Measurements from ENCODE around the gene SNX33. TPM values are rescaled to one million over a fixed set of nuclear protein-coding genes. Genes with fewer than 3 reads are reported as not detected.

SNX33 gene
- total RNA-seq, 2 experiments from 2014 or later, result 1.7 to 1.8 TPM

- ChIA-PET CTCF (interaction anchor here (0.5 to 0.8 kb wide), 2 partner anchors 108 to 228 kb away, joined by 3 to 4 read pairs; no protein-coding TSS in a partner anchor), POLR2A (no interaction called here)
- ATAC-seq, result no peak
- peaks cover 14% of the 10 kb centered on the region for H3K4me1 Mint-ChIP-seq (ENCODE audit: low read depth)
- H3K27ac Mint-ChIP-seq, result no peak overlapping the region
- intact Hi-C loops (cut with micrococcal nuclease), result no loop called here
- no peak for DNase-seq
- H3K9me3 Mint-ChIP-seq, result no peaks in the 10 kb centered on the region
- H3K27me3 Mint-ChIP-seq, result peaks cover 7% of the 10 kb centered on the region
- TF ChIP-seq CTCF (IDR thresholded peaks at IDR 0.05), result no peak
- H3K36me3 Mint-ChIP-seq (ENCODE audit: low read depth), result no peaks in the 10 kb centered on the region
- no peak overlapping the region for H3K4me3 Mint-ChIP-seq
These were observed 46.0 kb downstream of the SNX33 start for GRCh38 chr15:75693501-75694240.

- TF ChIP-seq CTCF (IDR thresholded peaks at IDR 0.05), result peak; percentile 47
- no peak overlapping the region for H3K27ac Mint-ChIP-seq
- H3K4me3 Mint-ChIP-seq, result no peak overlapping the region
- no peaks in the 10 kb centered on the region for H3K9me3 Mint-ChIP-seq
- peaks cover 16% of the 10 kb centered on the region for H3K4me1 Mint-ChIP-seq (ENCODE audit: low read depth)
- CTCF ChIA-PET, result interaction anchor here (0.5 kb wide), 1 partner anchor 227 kb away, joined by 3 read pairs; no protein-coding TSS in a partner anchor
- no peak for ATAC-seq
- peaks cover 7% of the 10 kb centered on the region for H3K27me3 Mint-ChIP-seq
- POLR2A ChIA-PET, result no interaction called here
- no peaks in the 10 kb centered on the region for H3K36me3 Mint-ChIP-seq (ENCODE audit: low read depth)
- DNase-seq, result peak; percentile 49
- intact Hi-C loops (cut with micrococcal nuclease), result no loop called here
These were observed 46.8 kb downstream of the SNX33 start for GRCh38 chr15:75694241-75695182.

GRCh38 chr15:75695220-75695619 is 47.5 kb downstream of the SNX33 start:
- Mint-ChIP-seq H3K4me3 (no peak overlapping the region), H3K27me3 (peaks cover 7% of the 10 kb centered on the region), H3K9me3 (no peaks in the 10 kb centered on the region), H3K4me1 (ENCODE audit: low read depth) (peaks cover 16% of the 10 kb centered on the region), H3K36me3 (ENCODE audit: low read depth) (no peaks in the 10 kb centered on the region), H3K27ac (peak overlapping the region; percentile 18)
- peak; percentile 39 for DNase-seq
- POLR2A ChIA-PET, result no interaction called here
- no peak for TF ChIP-seq CTCF (IDR thresholded peaks at IDR 0.05)
- ATAC-seq, result peak; percentile 50
- CTCF ChIA-PET, result no interaction called here
- intact Hi-C loops (cut with micrococcal nuclease), result no loop called here

DNA sequence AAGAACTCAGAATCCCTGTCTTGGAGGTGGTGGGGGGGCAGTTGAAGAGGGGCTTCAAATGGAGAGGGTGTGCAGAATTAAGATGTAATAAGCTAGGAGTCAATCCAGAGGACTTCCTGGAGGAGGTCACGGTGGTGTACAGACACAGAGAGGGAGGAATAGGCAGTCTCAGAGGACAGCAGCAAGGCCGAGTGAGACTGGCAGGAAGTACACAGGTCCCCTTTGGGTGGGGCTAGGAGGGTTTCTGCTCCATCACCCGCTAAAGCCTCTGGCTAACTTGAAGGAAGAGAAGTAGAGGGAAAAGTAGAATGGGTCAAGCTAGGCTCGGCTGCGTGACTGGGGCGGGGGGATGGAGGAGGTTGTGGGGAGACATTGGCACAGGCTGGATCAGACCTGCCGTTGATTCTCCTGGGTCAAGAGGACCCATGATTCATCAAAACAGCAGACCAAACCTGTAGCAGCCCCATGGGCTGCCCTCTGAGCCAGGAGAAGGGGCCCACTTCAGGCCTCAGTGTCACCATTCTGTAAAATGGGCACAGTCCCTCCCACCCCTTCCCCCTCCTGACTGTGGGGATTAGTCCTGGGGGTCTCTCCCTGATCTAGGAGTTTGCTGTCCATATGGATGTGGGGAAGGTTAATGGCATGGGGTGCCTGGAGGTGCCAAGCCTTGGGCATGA is 48.1 kb downstream of the SNX33 start:
- DNase-seq (peak; percentile 20), ATAC-seq (peak; percentile 25)
- Mint-ChIP-seq H3K27ac (peak overlapping the region; percentile 59), H3K9me3 (no peaks in the 10 kb centered on the region), H3K4me3 (no peak overlapping the region), H3K36me3 (ENCODE audit: low read depth) (no peaks in the 10 kb centered on the region), H3K4me1 (ENCODE audit: low read depth) (peaks cover 16% of the 10 kb centered on the region), H3K27me3 (peaks cover 7% of the 10 kb centered on the region)
- POLR2A ChIA-PET, result no interaction called here
- intact Hi-C loops (cut with micrococcal nuclease), result no loop called here
- CTCF ChIA-PET, result no interaction called here
- TF ChIP-seq CTCF (IDR thresholded peaks at IDR 0.05), result no peak

Data from activated CD8-positive, alpha-beta T cell treated with anti-CD3 and anti-CD28 coated beads for 36 hours (primary cell).